ENCODE data around the gene RNF150.

DNA sequence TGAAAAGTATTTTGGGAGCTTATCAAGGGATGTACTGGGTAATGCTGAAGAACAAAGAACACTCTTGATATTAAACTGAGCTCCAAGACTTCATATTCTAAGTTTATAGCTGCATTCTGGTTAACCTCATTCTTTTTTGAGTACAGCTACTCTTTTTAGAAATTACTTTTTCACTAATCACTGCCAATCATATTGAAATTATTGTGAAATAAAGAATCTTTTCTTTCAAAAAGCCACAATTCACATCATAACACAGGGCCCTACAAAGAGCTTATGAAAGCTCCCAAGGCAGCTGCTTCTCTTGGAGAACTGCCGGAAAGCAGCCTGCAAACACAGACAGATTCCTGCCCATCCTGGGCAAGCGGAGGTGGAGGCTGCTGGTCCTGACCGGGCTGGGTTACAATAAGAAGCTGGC, 121.4 kb downstream of the RNF150 start:
- no peak for TF ChIP-seq POLR2A (IDR thresholded peaks at IDR 0.05)
- TF ChIP-seq, protein P1, sequence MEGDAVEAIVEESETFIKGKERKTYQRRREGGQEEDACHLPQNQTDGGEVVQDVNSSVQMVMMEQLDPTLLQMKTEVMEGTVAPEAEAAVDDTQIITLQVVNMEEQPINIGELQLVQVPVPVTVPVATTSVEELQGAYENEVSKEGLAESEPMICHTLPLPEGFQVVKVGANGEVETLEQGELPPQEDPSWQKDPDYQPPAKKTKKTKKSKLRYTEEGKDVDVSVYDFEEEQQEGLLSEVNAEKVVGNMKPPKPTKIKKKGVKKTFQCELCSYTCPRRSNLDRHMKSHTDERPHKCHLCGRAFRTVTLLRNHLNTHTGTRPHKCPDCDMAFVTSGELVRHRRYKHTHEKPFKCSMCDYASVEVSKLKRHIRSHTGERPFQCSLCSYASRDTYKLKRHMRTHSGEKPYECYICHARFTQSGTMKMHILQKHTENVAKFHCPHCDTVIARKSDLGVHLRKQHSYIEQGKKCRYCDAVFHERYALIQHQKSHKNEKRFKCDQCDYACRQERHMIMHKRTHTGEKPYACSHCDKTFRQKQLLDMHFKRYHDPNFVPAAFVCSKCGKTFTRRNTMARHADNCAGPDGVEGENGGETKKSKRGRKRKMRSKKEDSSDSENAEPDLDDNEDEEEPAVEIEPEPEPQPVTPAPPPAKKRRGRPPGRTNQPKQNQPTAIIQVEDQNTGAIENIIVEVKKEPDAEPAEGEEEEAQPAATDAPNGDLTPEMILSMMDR (IDR thresholded peaks at IDR 0.05): no peak

Measured in adrenal gland (tissue), 5 donors.